Measurements from ENCODE around the gene C16orf96.
"Not testable (repeated sequence)": the region's sequence is repeated elsewhere in the genome, so short reads cannot be mapped to it uniquely, and the experiment has no call there.

C16orf96 gene

GRCh38 chr16:4570086-4570485 is 13.9 kb downstream of the C16orf96 start:
- DNase-seq, result no peak

GRCh38 chr16:4570688-4571321 is 14.7 kb downstream of the C16orf96 start:
- peak in 1 of 2 experiments; percentile 7 for DNase-seq

GRCh38 chr16:4572715-4573114 is 16.6 kb downstream of the C16orf96 start:
- peak; percentile 0 to 1 for DNase-seq

- not testable (repeated sequence) for DNase-seq
Observed at GRCh38 chr16:4573926-4574325, 17.8 kb downstream of the C16orf96 start.

GRCh38 chr16:4574919-4575705 is 19.0 kb downstream of the C16orf96 start:
- peak; percentile 16 to 24 for DNase-seq

- DNase-seq, result no peak
Observed at GRCh38 chr16:4576008-4576407, 19.9 kb downstream of the C16orf96 start.

- no peak for DNase-seq
Observed at GRCh38 chr16:4578961-4579530, 22.9 kb downstream of the C16orf96 start.

- no peak for DNase-seq
Observed at GRCh38 chr16:4580250-4580649, 24.1 kb downstream of the C16orf96 start.

GRCh38 chr16:4583906-4584305 is 27.8 kb downstream of the C16orf96 start:
- no peak for DNase-seq

- DNase-seq, result no peak
Observed at GRCh38 chr16:4586291-4586690, 30.2 kb downstream of the C16orf96 start.

GRCh38 chr16:4588386-4588785 is 32.2 kb downstream of the C16orf96 start:
- no peak for DNase-seq

- DNase-seq, result no peak
Observed at GRCh38 chr16:4588961-4589360, 32.8 kb downstream of the C16orf96 start.

- no peak for DNase-seq
Observed at GRCh38 chr16:4591191-4591590, 35.1 kb downstream of the C16orf96 start.

- DNase-seq, result no peak
Observed at GRCh38 chr16:4591706-4592470, 35.7 kb downstream of the C16orf96 start.

GRCh38 chr16:4593086-4593485 is 36.9 kb downstream of the C16orf96 start:
- no peak for DNase-seq

GRCh38 chr16:4594433-4595410 is 38.6 kb downstream of the C16orf96 start:
- DNase-seq, result no peak

GRCh38 chr16:4597174-4597573 is 41.0 kb downstream of the C16orf96 start:
- DNase-seq, result no peak

- no peak for DNase-seq
Observed at GRCh38 chr16:4599037-4599436, 42.9 kb downstream of the C16orf96 start.

GRCh38 chr16:4599545-4599944 is 43.4 kb downstream of the C16orf96 start:
- no peak for DNase-seq

- DNase-seq, result no peak
Observed at GRCh38 chr16:4601036-4601863, 45.1 kb downstream of the C16orf96 start.

GRCh38 chr16:4601864-4602186 is 45.7 kb downstream of the C16orf96 start:
- DNase-seq, result no peak
